Mesothelial cell of epicardium (in vitro differentiated cells): ENCODE measurements around the gene LAMA2. TPM values are rescaled to one million over a fixed set of nuclear protein-coding genes. Genes with fewer than 3 reads are reported as not detected.
A peak's percentile ranks its signal among the peaks of the same experiment; 100 is the strongest.

Source experiments
- DNase-seq, 2 experiments: peaks; one replicate each; pipeline ENCODE4 v3.0.0; 2021; ENCODE audit warnings: low spot score in 2 of 2; ENCODE audit not compliant: unreplicated experiment in 2 of 2
- H3K27ac Mint-ChIP-seq: 2 replicates; pipeline ENCODE4 v1.8.0; 2021; ENCODE audit warnings: mixed read lengths
- H3K27me3 Mint-ChIP-seq: 2 replicates; pipeline ENCODE4 v1.8.0; 2021; ENCODE audit warnings: low read depth, mixed read lengths
- H3K36me3 Mint-ChIP-seq: 2 replicates; pipeline ENCODE4 v1.8.0; 2021; ENCODE audit warnings: mixed read lengths
- H3K4me1 Mint-ChIP-seq: 2 replicates; pipeline ENCODE4 v1.8.0; 2021; ENCODE audit warnings: mixed read lengths
- H3K4me3 Mint-ChIP-seq: 2 replicates; pipeline ENCODE4 v1.8.0; 2021; ENCODE audit warnings: mild to moderate bottlenecking, moderate library complexity, mixed read lengths
- H3K9me3 Mint-ChIP-seq: 2 replicates; pipeline ENCODE4 v1.8.0; 2021; ENCODE audit warnings: mixed read lengths
- total RNA-seq: library from RNA; stranded (reverse); gene quantifications from 3 replicates; pipeline ENCODE4 v1.2.1, GENCODE V29; 2021
- TF ChIP-seq, protein P1 (sequence below): fragments of 200-600 bp; sonication (generic); IDR thresholded peaks from one replicate; pipeline ENCODE4 v1.5.0; 2021; ENCODE audit warnings: antibody characterized with exemption; ENCODE audit not compliant: unreplicated experiment

Gene LAMA2
- total RNA-seq, 1 donor from 2014 or later, result 63.2 TPM

DNA sequence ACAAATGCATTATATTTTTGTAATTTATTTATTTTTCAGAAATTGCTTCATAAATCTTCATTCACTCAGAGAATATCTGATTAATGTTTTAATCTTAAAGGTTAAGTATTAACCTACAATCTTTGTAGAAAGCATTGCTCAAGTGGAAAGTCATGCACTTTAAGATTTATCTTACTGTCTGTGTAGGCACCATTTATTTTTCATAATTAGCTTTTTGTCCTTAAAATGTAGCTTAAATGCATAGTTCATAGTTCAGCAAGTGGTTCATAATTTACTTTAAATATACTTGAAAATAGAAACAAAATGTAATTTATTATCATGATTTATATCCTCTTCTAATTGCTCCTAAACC lies 397.3 kb downstream of the LAMA2 start:
- Mint-ChIP-seq H3K36me3 (no peaks in the 10 kb centered on the region), H3K27me3 (no peaks in the 10 kb centered on the region), H3K4me1 (peaks cover 48% of the 10 kb centered on the region), H3K9me3 (no peaks in the 10 kb centered on the region), H3K4me3 (no peak overlapping the region), H3K27ac (peak overlapping the region; percentile 86)
- TF ChIP-seq, protein P1, sequence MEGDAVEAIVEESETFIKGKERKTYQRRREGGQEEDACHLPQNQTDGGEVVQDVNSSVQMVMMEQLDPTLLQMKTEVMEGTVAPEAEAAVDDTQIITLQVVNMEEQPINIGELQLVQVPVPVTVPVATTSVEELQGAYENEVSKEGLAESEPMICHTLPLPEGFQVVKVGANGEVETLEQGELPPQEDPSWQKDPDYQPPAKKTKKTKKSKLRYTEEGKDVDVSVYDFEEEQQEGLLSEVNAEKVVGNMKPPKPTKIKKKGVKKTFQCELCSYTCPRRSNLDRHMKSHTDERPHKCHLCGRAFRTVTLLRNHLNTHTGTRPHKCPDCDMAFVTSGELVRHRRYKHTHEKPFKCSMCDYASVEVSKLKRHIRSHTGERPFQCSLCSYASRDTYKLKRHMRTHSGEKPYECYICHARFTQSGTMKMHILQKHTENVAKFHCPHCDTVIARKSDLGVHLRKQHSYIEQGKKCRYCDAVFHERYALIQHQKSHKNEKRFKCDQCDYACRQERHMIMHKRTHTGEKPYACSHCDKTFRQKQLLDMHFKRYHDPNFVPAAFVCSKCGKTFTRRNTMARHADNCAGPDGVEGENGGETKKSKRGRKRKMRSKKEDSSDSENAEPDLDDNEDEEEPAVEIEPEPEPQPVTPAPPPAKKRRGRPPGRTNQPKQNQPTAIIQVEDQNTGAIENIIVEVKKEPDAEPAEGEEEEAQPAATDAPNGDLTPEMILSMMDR, result no peak
- DNase-seq, result no peak

DNA sequence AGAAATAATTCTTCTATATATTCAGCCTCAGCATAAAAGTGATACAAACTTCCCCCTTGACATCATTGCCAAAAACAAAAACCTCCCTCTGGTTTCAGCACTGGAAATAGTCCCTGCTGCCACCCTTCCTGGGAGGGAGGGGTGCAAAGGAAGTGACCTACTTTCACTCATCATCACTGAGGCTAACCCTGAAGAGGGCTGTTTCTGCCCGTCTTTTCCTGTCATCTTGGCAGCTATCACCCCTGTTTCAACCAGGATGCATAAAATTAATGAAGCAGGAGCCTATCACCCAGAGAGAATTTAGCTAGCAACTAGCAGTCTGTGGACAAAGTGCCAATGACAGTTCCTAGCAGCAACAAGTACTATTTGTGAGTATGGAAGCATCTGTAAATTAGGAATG lies 397.8 kb downstream of the LAMA2 start:
- Mint-ChIP-seq H3K27ac (peak overlapping the region; percentile 86), H3K9me3 (no peaks in the 10 kb centered on the region), H3K36me3 (no peaks in the 10 kb centered on the region), H3K27me3 (no peaks in the 10 kb centered on the region), H3K4me1 (peaks cover 47% of the 10 kb centered on the region), H3K4me3 (no peak overlapping the region)
- no peak for DNase-seq
- TF ChIP-seq, protein P1, result no peak

DNA sequence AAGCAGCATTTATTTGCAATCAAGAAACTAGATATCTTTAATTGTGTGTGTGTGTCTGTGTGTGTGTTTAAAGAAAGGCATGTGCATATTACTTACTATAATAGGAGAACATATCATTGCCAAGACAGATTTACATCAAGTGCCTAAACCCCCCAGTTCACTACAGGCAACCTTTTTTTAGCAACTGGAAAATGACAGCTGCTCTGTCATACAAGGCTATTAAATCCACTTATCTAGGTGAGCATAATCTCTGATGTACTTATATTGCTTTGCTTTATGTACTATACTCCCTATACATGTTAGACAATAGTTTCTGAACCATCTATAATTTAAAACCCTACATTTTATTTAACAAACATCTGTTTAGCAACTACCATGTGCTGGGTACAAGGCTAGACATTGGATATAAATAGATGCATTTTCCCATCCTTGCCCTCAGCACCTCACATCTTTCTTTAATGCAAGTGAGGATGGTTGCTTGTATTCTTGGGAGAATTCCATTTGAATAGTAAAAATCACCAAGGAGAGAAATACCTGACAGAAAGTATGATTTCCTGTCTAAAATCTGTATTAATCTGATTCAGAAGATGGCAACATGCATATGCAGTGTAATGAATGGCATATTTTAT lies 398.3 kb downstream of the LAMA2 start:
- peak overlapping the region; percentile 86 for H3K27ac Mint-ChIP-seq
- no peak overlapping the region for H3K4me3 Mint-ChIP-seq
- no peaks in the 10 kb centered on the region for H3K36me3 Mint-ChIP-seq
- DNase-seq, result no peak
- no peaks in the 10 kb centered on the region for H3K27me3 Mint-ChIP-seq
- no peaks in the 10 kb centered on the region for H3K9me3 Mint-ChIP-seq
- peaks cover 46% of the 10 kb centered on the region for H3K4me1 Mint-ChIP-seq
- TF ChIP-seq, protein P1, result no peak

DNA sequence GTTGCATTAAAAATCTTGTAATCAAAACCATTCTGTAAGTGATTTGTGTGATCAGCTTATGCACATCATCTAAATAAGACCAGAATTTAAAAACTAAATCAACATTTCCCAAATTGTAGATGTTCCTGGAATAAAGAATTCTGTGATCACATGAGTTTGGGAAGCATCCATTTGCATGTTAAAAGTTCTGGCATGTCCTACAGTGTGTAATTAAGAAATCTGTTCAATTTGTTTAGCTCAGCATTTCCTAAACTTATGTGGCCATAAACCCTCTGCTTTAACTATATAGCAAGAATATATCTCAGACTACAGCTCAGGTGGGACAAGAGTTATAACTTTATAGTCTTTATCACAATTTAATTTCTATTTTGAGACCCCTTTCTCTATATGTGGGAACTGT lies 399.1 kb downstream of the LAMA2 start:
- H3K4me1 Mint-ChIP-seq, result peaks cover 46% of the 10 kb centered on the region
- no peaks in the 10 kb centered on the region for H3K36me3 Mint-ChIP-seq
- no peaks in the 10 kb centered on the region for H3K27me3 Mint-ChIP-seq
- peak overlapping the region; percentile 20 for H3K27ac Mint-ChIP-seq
- TF ChIP-seq, protein P1, result no peak
- H3K4me3 Mint-ChIP-seq, result no peak overlapping the region
- DNase-seq, result no peak
- H3K9me3 Mint-ChIP-seq, result no peaks in the 10 kb centered on the region

DNA sequence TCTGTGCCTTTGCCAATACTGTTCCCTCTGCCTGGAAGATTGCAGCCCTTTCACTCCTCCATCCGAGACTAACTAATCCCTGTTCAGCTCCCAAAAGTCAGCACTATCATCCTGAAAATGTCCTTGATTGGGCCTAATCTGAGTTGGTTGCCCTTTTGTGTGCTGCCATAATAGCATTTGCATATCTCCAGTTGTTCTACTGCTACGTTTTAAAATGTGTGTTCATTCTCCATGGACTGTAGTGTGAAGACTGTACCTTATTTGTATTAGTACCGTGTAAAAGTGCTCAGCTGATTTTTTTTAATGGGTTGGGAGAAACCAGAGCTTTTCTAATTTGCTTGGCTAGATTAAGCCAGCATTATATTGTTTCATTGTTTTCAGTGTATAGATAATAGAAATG lies 401.3 kb downstream of the LAMA2 start:
- DNase-seq, result no peak
- Mint-ChIP-seq H3K27me3 (no peaks in the 10 kb centered on the region), H3K27ac (no peak overlapping the region), H3K36me3 (no peaks in the 10 kb centered on the region), H3K4me1 (peaks cover 42% of the 10 kb centered on the region), H3K4me3 (no peak overlapping the region), H3K9me3 (no peaks in the 10 kb centered on the region)
- TF ChIP-seq, protein P1, result no peak
